ENCODE measurements around the gene ABTB1.
A peak's percentile ranks its signal among the peaks of the same experiment; 100 is the strongest.

ABTB1 gene

GRCh38 chr3:127690106-127690505 is 17.4 kb downstream of the ABTB1 start:
- TF ChIP-seq ZBTB7A (IDR thresholded peaks at IDR 0.05; ENCODE audit: low read depth) (peak; percentile 44; the same call in 1 of the 2 replicates), MAX (IDR thresholded peaks at IDR 0.05) (0 out of 2 replicates have a peak, but pooled peaks have one; percentile 26), TEAD4 (IDR thresholded peaks at IDR 0.05) (peak; percentile 40; the same call in 1 of the 2 replicates), YY1 (IDR thresholded peaks at IDR 0.05; ENCODE audit: low read depth) (no peak)

- TF ChIP-seq EGR1 (IDR thresholded peaks at IDR 0.05) (no peak), RAD21 (IDR thresholded peaks at IDR 0.05; ENCODE audit: low read depth) (peak; percentile 79), YY1 (IDR thresholded peaks at IDR 0.05; ENCODE audit: low read depth) (no peak), TCF12 (IDR thresholded peaks at IDR 0.05; ENCODE audit: low read depth) (no peak), MAX (IDR thresholded peaks at IDR 0.05) (no peak)
Observed at GRCh38 chr3:127690823-127691452, 18.2 kb downstream of the ABTB1 start.

- TF ChIP-seq FOXM1 (IDR thresholded peaks at IDR 0.05; ENCODE audit: borderline replicate concordance, low read depth), result no peak
- no peak for TF ChIP-seq TEAD4 (IDR thresholded peaks at IDR 0.05)
Observed at GRCh38 chr3:127691489-127691888, 18.7 kb downstream of the ABTB1 start.

GRCh38 chr3:127691974-127692373 is 19.2 kb downstream of the ABTB1 start:
- TF ChIP-seq TAF1 (IDR thresholded peaks at IDR 0.05; ENCODE audit: low read depth) (no peak), TEAD4 (IDR thresholded peaks at IDR 0.05) (no peak), YY1 (IDR thresholded peaks at IDR 0.05; ENCODE audit: low read depth) (no peak), FOXM1 (IDR thresholded peaks at IDR 0.05; ENCODE audit: borderline replicate concordance, low read depth) (no peak), MAX (IDR thresholded peaks at IDR 0.05) (no peak), RAD21 (IDR thresholded peaks at IDR 0.05; ENCODE audit: low read depth) (no peak), REST (IDR thresholded peaks at IDR 0.05; ENCODE audit: low read depth) (no peak), USF1 (IDR thresholded peaks at IDR 0.05) (no peak), EP300 (IDR thresholded peaks at IDR 0.05; ENCODE audit: borderline replicate concordance) (no peak), NFIC (IDR thresholded peaks at IDR 0.05) (no peak), TCF12 (IDR thresholded peaks at IDR 0.05; ENCODE audit: low read depth) (no peak), CREB1 (IDR thresholded peaks at IDR 0.05; ENCODE audit: low read depth) (no peak), ZBTB7A (IDR thresholded peaks at IDR 0.05; ENCODE audit: low read depth) (no peak), EGR1 (IDR thresholded peaks at IDR 0.05) (no peak), CEBPB (IDR thresholded peaks at IDR 0.05) (no peak)

- TF ChIP-seq REST (IDR thresholded peaks at IDR 0.05; ENCODE audit: low read depth) (no peak), EGR1 (IDR thresholded peaks at IDR 0.05) (no peak), CREB1 (IDR thresholded peaks at IDR 0.05; ENCODE audit: low read depth) (no peak), YY1 (IDR thresholded peaks at IDR 0.05; ENCODE audit: low read depth) (no peak), NFIC (IDR thresholded peaks at IDR 0.05) (no peak), TEAD4 (IDR thresholded peaks at IDR 0.05) (no peak), ZBTB7A (IDR thresholded peaks at IDR 0.05; ENCODE audit: low read depth) (no peak), EP300 (IDR thresholded peaks at IDR 0.05; ENCODE audit: borderline replicate concordance) (no peak), USF1 (IDR thresholded peaks at IDR 0.05) (no peak), FOXM1 (IDR thresholded peaks at IDR 0.05; ENCODE audit: borderline replicate concordance, low read depth) (no peak), CEBPB (IDR thresholded peaks at IDR 0.05) (no peak), MAX (IDR thresholded peaks at IDR 0.05) (no peak), RAD21 (IDR thresholded peaks at IDR 0.05; ENCODE audit: low read depth) (no peak), TCF12 (IDR thresholded peaks at IDR 0.05; ENCODE audit: low read depth) (no peak), TAF1 (IDR thresholded peaks at IDR 0.05; ENCODE audit: low read depth) (no peak)
Observed at GRCh38 chr3:127692501-127693335, 20.0 kb downstream of the ABTB1 start.
